Stimulated activated CD8-positive, alpha-beta memory T cell treated with anti-CD3 and anti-CD28 coated beads, Interleukin-4, amount 100 ng/mL, for 24 hours (primary cell): ENCODE data around the gene TRAFD1.
"Not testable (repeated sequence)": the region's sequence is repeated elsewhere in the genome, so short reads cannot be mapped to it uniquely, and the experiment has no call there.

ENCODE experiments used
- DNase-seq: peaks from one replicate; pipeline ENCODE4 v3.0.0-alpha.2; 2020; ENCODE audit warnings: low read depth

The TRAFD1 gene

DNA sequence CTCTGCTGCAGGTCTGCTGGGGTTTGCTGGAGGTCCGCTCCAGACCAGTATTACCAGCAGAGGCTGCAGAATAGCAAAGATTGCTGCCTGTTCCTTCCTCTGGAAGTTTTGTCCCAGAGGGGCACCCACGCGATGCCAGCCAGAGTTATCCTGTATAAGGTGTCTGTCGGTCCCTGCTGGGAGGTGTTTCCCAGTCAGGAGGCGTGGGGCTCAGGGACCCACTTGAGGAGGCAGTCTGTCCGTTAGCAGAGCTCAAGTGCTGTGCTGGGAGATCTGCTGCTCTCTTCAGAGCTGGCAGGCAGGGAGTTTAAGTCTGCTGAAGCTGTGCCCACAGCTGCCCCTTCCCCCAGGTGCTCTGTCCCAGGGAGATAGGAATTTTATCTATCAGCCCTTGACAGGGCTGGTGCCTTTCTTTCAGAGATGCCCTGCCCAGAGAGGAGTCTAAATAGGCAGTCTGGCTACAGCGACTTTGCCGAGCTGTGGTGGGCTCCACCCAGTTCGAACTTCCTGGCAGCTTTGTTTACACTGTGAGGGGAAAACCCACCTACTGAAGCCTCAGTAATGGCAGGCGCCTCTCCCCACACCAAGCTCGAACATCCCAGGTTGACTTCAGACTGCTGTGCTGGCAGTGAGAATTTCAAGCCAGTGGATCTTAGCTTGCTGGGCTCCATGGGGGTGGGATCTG, 33.2 kb downstream of the TRAFD1 start:
- DNase-seq: not testable (repeated sequence)

DNA sequence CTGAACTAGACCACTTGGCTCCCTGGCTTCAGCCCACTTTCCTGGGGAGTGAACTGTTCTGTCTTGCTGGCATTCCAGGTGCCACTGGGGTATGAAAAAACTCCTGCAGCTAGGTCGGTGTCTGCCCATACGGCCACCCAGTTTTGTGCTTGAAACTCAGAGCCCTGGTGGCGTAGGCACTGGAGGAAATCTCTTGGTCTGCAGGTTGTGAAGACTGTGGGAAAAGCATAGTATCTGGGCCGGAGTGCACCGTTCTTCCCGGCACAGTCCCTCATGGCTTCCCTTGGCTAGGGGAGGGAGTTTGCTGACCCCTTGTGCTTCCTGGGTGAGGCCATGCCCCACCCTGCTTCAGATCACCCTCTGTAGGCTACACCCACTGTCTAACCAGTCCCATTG, 33.8 kb downstream of the TRAFD1 start:
- DNase-seq: no peak

DNA sequence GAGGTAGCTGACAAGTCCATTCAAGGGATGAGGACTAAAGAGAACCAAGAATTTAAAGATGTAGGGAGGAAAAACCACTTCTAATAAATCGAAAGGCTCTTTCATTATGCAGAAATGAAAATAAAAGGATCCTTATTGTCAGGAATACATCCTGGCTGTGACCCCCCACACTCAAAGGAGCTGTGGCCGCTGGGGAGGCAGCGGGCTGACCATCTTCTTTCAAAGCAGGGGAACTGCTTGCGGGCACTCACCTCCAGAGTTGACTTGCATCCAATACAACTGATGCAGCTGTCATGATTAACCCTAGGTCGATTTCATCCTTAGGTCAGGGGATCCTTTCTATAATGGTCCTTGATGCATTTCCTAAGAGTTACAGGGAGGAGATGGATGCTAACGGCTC, 35.3 kb downstream of the TRAFD1 start:
- DNase-seq: no peak

DNA sequence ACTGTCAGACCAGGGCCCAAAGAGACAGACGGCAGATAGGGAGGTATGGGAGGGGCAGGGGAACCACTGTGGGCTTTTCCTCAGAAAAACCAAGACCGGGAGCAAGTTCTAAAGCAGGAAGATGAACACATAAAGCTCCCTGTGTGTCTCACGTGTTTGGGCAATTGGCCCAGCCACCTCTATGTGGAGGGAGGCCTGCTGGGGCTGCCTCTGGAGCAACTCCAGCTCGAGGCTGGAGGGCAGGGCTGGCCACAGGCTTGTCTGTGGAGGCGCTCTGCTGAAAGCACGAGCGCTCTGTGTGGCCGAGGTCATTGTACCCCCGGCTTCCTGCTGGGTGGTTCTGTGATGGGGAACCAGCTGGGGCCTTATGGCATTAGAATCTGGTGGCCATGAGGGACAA, 36.4 kb downstream of the TRAFD1 start:
- no peak for DNase-seq

GRCh38 chr12:112162241-112162790, 37.0 kb downstream of the TRAFD1 start:
- DNase-seq: no peak

- DNase-seq: no peak
Measured at GRCh38 chr12:112163056-112163455, 37.7 kb downstream of the TRAFD1 start.

DNA sequence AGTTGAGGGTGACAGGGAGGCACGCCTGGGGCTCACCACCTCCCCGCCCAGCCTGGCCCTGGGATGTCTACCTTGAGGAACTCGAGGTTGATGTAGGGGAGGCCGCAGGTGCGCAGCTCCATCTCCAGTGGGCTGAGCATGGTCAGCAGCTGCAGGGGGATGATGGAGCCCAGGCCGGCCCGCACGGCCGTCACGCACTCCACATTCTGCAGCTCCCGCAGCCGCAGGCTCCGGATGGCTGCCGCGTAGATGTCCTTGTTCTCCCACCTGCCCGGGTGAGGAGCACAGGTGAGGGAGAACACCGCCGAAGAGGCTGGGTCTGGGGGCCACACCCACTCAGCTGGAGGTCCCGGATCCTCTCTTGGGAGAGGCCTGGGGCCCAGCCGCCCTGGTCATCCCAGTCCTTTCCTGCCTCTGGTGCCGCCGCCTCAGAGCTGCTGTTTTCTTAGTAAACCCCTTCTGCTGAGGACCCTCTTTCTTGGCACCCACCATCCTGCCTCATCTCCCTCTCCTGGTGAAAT, 38.2 kb downstream of the TRAFD1 start:
- no peak for DNase-seq

GRCh38 chr12:112164011-112164660, 38.8 kb downstream of the TRAFD1 start:
- no peak for DNase-seq

- DNase-seq: no peak
Measured at GRCh38 chr12:112165624-112166023, 40.3 kb downstream of the TRAFD1 start.

DNA sequence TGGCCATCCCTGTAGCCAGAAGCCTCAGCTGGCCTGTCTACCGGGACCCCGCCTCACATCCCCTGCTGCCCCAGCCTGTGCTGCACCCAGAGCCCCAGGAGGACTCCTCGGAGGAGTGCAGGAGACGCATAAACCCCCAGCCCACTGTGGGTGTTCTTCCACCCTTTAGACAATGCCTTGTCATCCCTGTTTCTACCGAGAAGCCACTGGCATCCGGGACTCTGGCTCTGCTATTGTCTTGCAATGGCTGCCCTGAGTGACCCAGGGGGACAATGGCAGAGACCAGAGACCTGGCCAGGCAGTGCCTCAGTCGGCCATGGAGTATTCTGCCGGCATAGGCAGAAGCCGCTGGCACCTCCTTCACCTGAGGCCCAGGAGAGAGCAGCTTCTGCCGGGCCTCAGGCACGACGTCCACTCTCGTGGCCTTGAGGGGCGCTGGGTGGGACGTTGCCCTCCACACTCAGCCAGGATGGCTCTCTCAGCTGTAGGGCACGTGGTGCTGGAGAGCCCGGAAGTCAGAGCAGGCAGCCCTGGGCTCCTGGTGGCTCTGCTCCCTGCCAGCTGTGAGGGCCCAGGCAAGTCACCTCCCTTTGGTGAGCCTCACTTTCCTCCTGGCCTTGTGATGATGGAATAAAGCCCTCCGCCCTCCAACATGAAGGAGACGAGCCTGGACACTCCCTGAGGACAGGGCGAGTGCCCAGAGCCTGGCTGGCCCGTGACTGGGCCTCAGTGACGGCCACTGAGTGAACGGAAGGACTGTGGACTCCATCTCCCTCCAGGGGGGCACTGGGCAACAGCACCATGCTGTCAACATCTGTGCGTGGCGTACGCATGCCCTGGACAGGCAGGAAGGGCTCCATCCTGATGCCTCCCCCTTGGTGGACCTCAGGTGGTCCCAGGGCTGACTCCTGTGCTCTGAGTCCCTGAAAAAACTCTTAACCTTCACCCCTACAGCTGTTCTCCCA, 41.0 kb downstream of the TRAFD1 start:
- DNase-seq: no peak

GRCh38 chr12:112167031-112167461, 41.7 kb downstream of the TRAFD1 start:
- DNase-seq: no peak

DNA sequence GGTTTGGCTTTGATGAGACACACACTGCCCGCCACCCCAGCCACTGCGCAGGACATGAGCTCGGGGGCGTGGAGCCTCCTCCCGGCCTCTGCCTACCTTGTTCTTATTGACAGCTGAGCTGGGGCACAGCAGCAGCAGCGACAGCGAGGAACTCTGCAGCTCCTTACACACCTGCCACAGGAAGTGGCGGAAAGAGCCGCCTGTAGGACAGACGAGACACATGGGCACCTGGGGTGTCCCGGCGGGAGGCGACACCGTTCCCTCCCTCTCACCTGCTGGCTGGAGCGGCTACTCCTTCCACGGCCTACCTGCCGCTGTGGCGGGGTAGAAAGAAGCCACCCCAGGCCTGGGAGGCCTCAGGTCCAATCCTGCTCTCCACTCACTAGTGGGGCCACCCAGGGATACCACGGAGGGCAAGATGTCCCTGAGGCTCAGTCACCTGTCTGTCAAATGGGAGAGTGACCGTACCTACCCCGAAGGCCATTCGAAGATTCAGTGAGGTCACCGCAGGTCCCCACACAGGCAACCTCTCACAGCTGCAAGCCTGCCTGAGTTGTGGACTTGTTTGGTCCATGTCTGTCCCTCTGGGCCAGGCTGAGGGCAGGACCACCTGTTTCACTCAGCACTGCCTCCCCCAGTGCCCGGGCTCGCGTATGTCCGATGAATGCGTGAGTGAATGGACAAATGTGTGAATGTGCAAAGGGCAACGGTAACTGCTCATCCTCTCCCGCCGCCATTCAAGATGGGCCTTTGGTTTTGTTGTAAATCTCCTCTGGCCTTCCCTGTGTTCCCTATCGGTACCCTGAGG, 42.6 kb downstream of the TRAFD1 start:
- no peak for DNase-seq

GRCh38 chr12:112168561-112168971, 43.2 kb downstream of the TRAFD1 start:
- no peak for DNase-seq

DNA sequence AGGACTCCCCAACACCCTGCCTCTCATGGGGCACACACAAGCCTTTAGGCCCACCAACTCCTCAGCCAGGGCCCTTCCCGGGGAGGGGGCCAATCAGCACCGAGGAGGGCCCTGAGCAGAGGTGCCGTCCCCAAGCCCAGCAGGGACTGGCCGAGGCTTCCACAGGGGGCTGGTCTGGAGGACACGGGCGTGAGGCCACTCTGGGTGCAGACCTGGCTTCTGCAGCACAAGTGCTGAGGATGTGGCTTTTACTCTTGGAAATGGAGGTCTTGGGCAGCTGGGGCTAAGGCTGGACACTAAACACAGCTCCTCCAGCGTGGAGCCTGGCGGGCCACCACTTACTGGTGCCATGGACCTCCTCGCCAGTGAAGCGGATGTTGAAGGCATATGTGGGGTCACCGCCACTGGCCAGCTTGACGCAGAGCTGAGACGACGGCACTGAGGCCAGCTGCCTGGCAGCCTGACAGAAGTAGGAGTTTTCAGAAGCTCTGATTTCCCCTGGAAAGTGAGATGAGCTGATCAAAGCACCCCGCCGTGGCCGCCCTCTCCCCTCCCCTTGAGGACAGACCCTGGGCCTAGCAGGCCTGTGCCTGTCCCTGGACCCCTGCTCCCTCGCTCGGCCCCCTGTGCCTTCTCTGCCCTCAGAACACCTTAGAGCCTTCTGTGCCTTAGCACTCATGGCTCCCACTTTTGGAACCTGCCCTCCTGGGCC, 44.0 kb downstream of the TRAFD1 start:
- DNase-seq: no peak

GRCh38 chr12:112169966-112170365, 44.6 kb downstream of the TRAFD1 start:
- no peak for DNase-seq

DNA sequence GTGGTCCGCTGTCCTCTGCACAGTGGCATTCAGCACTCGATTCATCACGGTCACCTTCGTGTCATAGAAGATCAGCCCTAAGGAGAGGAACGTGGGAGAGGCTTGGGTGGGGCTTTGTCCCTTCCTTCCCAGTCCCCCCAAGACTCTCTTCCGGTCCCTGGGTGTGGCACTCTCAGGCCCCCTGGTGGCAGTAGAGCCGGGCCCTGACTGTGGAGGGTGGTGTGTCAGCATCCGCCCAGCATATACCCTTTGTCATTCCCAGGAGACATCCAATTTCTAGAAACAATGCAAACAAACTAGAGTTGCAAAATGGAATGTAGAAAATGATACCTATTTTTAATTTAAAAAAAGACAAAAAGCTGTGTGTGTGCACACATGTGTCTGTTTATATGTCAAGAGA, 45.0 kb downstream of the TRAFD1 start:
- no peak for DNase-seq

DNA sequence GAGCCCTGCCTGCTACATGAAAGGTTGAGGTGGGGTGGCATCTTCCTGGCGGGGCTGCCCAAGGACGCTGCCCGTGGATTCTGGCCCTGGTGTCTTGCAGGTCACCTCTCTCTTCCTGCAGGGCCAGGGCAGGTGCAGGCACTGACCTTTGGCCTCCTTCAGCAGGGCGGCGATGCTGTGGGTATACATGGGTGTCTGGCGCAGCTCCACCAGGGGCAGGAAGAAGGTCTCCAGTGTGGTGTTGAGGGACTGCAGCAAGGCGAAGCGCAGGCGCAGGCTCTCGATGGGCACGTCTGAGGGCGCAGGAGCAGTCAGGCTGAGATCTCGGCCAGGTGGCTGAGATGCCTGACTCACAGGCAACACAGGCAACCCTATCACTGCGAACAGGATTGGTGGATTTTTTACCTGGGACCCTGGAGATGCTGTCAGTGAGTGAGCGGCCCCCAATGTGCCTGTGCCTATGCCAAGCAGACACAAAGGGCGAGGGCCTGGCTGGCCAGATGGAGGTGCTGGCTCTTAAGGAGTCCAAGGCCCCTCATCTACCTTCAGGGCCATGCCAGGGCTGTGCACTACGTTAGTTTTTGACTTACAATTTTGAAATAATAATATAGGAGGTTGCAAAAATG, 45.7 kb downstream of the TRAFD1 start:
- DNase-seq: no peak

DNA sequence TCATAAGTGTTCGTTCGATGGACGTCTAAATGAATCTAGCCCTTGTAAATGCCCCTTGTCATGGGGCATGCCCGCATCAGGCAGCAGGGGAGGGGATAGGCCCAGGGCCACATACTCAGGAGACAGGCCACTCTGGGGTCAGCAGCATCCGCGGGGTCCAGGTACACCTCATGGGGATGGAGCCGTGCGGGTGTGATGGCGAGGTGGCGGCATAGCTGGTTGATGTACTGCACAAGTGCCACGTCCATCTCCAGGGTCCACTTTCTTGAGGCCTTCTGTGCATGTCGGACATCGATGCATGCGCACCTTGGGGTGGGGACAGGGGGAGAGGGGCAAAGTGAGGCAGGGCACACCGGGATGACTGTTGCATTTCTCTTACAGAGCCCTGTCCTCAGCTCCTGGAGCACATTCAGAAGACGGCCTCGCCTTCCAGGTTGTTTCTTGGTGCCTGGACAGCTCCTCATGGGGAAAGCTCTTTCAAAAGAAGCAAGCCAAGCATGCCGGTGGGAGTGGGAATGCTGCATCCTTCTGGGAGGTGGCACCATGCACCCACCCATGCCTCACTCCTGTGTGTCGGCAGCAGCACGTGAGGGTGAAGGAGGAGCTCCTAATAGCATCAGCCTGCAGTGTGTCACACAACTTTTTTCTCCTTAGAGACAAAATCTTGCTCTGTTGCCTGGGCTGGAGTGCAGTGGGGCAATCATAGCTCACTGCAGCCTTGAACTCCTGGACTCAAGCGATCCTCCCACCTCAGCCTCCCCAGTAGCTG, 47.4 kb downstream of the TRAFD1 start:
- no peak for DNase-seq

- DNase-seq: no peak
Measured at GRCh38 chr12:112175361-112176155, 50.2 kb downstream of the TRAFD1 start.
